Measurements from ENCODE around the gene MATK.
A peak's percentile ranks its signal among the peaks of the same experiment; 100 is the strongest.

Gene MATK

GRCh38 chr19:3814648-3815047 is 28.5 kb upstream of the MATK start:
- no peak for DNase-seq

GRCh38 chr19:3813473-3814392 is 27.6 kb upstream of the MATK start:
- no peak for DNase-seq

GRCh38 chr19:3810708-3811355 is 24.7 kb upstream of the MATK start:
- DNase-seq, result no peak

GRCh38 chr19:3809881-3810707 is 23.9 kb upstream of the MATK start:
- DNase-seq, result no peak

- no peak for DNase-seq
Observed at GRCh38 chr19:3808420-3809143, 22.4 kb upstream of the MATK start.

- no peak for DNase-seq
Observed at GRCh38 chr19:3807574-3808354, 21.6 kb upstream of the MATK start.

- no peak for DNase-seq
Observed at GRCh38 chr19:3807131-3807480, 20.9 kb upstream of the MATK start.

GRCh38 chr19:3805859-3806258 is 19.7 kb upstream of the MATK start:
- DNase-seq, result no peak

GRCh38 chr19:3804429-3804828 is 18.2 kb upstream of the MATK start:
- no peak for DNase-seq

GRCh38 chr19:3803986-3804385 is 17.8 kb upstream of the MATK start:
- no peak for DNase-seq

- no peak for DNase-seq
Observed at GRCh38 chr19:3803114-3803888, 17.1 kb upstream of the MATK start.

GRCh38 chr19:3801412-3802096 is 15.4 kb upstream of the MATK start:
- peak in 2 of 4 experiments; percentile 21 to 23 for DNase-seq

- DNase-seq, result no peak
Observed at GRCh38 chr19:3800996-3801395, 14.8 kb upstream of the MATK start.

- DNase-seq, result no peak
Observed at GRCh38 chr19:3798137-3798536, 12.0 kb upstream of the MATK start.

GRCh38 chr19:3796358-3796757 is 10.2 kb upstream of the MATK start:
- DNase-seq, result no peak

GRCh38 chr19:3793799-3794198 is 7.6 kb upstream of the MATK start:
- no peak for DNase-seq

- DNase-seq, result no peak
Observed at GRCh38 chr19:3792114-3792513, 5.9 kb upstream of the MATK start.

- DNase-seq, result no peak
Observed at GRCh38 chr19:3790941-3791340, 4.8 kb upstream of the MATK start.

- no peak for DNase-seq
Observed at GRCh38 chr19:3790209-3790734, 4.1 kb upstream of the MATK start.

Measured in activated CD4-positive, CD25-positive, alpha-beta regulatory T cell (primary cell).